Non-pigmented ciliary epithelial cell (primary cell): ENCODE measurements around the gene SLC9A9.
A peak's percentile ranks its signal among the peaks of the same experiment; 100 is the strongest.
"Not testable (repeated sequence)": the region's sequence is repeated elsewhere in the genome, so short reads cannot be mapped to it uniquely, and the experiment has no call there.

Experiments
- DNase-seq: peaks from one replicate; pipeline ENCODE4 v3.0.0-alpha.2; 2010; ENCODE audit warnings: low read depth

The SLC9A9 gene

DNA sequence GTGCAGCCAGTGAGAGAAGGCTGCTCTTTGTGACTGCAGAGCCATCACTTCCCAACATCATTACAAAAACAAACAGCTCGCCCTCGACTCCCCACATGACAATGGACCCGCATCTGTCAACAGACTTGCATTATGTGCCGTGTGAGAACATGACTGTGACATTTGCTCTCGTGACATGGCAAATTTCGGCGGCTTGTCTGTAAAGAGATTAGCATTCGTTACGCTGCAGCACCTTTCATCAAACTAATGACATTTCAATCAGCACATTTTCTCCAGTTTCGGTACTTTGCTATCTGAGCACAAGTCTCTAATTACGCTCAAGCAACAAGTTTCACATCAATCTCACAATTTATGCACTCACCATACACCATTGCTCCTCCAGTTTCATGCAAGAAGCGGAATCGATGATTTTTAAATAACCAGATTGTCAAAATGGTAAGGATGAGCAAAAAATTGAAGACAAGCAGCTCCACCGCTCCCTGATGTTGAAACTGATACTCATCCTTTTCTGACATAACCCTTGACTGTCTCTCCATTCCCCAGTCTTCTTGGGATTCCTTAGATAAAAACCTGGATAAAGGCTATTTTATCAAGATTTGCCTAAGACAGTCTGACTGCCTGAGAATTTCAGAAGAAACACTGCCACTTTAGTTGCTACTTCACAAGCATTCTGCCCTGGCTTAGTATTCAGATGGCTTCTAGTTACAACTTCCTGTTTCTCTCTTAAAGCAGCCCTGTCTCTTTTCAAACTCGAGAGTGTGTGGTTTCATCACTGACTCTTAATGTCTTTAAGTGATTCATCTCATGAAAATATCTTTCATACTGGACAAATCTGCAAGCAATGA lies at the start of gene SLC9A9:
TSS of gene SLC9A9 (minus strand) at position 682 of the 845 bp plus-strand sequence. CDS start at position 536, 146 bp downstream.
- DNase-seq: peak; percentile 40

DNA sequence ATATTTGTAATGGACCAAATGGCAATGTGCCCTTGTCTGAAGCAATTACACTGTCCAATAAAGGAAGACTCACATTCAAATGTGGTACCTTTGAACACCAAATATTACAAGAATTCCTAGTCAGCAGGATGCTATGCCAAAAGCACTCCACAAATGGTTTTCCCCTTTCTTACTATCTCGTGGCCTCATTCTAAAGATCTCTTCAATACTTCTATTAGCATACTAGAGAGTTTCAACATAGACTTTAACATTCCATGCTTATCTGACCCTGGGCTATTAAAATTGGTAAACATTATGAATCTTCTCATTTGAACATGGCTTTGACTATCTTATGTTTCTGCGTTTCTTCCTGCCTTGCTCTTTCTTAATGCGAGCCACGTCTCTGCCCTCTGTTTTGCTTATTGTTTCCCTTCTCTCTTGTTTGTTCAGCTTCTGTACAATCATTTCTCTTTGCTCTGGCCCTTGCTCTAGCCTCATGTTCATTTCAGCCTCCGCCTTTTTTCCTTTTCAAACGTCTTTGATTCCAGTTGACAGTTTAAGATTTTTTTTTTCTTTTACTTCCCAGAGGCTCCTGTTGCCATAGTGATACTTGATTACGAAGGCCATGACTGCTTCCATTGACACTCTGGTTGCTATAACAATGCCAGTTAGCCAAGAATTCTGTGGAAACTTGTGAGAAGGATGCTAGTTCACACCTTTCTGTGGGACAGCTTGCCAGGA lies 49.5 kb upstream of the SLC9A9 start:
- DNase-seq: no peak

DNA sequence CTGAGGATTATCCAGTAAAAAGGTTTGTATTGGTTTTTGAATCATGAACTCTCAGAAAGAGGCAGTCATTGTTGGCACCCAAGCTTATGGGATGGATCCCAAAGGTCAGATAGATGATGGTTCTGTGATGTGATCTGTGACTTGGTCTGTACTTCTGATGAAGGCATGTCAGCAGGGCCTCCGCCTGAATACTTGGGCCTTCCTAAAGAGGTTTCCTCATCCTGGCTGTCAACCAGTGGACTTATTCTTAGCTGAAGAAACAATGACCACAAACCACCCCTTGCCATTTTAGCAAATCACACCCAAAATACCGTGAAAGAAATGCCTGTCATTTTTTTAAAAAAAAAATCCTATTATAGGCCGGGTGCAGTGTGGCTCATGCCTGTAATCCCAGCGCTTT lies 48.2 kb upstream of the SLC9A9 start:
- no peak for DNase-seq

DNA sequence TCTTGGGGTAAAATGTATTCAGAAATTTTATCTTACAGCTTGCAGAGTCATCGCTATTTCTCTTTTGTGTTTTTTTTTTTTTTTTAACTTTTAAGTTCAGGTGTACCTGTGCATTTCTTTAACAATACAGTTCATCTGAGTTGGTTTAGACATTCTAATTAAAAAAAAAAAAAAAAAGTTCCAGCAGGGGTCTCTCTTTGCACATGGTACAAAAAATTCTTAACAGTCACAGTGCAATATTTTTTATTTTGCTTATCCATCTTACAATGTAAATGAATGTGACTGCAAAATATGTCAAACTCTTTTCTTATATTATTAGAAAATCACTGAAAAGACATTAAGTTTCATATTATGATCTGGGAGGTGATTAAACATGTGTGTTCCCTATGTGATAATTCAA lies 47.5 kb upstream of the SLC9A9 start:
- no peak for DNase-seq

DNA sequence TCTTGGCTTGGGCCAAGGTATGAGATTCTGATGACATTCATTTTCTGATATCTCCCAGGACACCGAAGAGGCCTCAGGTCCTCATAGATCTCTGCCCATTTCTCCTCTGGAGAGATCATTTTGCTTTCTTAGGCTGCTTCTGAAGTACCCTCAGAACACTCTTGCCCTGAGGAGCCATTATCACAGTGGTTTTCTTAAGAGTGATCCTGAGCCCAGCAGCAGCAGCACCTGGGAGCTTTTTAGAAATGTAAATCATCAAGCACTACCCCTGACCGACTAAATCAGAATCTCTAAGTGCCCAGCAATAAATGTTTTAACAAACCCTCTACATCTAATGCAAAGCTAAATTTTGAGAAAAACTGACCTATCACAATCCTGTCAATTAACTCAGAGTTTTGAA lies 40.6 kb upstream of the SLC9A9 start:
- no peak for DNase-seq

DNA sequence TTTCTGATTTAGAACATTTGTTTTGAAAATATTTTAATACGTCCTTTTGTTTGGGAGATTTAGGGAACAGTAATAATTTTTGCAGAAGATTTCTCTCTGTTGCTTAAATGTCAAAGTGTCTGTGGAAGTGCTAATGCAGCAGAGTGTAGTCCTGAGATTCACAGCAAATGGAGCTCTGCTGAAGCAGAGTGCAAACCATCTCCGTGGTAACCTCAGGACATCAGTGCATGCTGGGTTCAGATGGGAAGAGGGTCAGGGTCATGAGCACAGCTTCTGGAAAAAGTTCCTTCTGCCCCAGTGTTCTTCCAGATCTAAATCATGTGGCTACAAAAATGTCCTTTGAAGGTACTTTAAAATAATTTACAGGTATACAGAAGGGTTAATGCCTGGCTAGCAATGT lies 39.9 kb upstream of the SLC9A9 start:
- DNase-seq: no peak

DNA sequence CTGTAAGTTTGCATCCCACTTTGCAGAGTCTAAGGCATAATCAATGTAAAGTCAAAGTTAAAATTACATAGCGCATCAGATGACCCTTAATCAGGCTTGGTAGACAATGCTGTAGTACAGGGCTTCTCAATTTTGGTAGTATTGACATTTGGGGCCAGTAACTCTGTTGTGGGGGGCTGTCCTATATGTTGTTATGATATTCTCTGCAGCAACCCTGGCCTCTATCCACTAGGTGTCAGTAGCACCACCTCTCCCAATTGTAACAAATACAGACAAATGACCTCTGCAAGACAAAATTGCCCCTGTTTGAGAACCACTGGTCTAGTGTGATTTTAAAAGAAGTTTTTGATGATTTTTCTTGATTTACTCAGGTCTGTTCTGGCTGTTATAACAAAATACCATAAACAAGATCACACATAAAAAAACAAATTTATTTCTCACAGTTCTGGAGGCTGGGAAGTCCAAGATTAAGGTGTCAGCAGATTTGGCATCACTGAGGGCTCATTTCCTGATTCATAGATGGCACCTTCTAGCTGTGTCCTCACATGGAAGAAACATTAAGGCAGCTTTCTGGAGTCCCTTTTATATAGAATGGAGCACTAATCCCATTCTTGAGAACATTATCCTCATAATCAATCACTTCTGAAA lies 37.6 kb upstream of the SLC9A9 start:
- no peak for DNase-seq

DNA sequence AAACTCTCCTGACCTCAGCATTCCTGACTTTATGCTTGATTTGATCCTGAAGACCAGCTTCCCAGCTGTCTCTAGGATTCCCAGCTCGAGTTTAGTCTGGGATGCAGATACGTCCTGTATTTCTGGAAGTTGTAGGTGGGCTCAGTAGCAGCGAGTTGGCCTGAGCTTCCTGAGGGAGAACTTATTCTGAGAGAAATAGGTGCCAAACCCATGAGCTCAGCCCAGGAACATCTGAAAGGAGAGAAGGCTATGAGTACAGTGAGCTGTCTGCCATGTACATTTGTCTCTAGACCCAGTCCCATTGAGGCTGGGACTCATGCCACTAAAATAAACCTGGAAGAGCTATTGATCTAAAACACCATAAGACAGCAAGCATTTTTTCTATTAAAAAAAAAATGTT lies 36.6 kb upstream of the SLC9A9 start:
- DNase-seq: no peak

DNA sequence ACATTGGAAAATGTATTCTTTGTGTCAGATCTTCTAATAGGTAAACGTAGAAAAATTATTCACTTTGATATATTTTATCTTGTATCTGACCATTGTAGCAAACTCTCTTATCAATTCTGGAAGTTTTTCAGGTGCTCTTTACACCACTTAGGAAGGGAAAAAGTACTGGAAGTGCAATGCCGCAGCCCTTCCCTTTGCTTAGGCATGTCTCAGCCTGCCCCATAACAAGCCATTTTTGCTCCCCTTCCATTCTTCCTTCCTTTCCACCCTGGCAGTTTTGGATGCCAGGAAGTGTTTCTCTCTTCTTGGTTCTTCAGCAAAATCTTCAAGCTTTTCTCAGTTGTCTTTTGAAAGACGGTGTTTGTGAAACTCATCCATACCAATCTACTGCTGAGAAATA lies 34.9 kb upstream of the SLC9A9 start:
- no peak for DNase-seq

DNA sequence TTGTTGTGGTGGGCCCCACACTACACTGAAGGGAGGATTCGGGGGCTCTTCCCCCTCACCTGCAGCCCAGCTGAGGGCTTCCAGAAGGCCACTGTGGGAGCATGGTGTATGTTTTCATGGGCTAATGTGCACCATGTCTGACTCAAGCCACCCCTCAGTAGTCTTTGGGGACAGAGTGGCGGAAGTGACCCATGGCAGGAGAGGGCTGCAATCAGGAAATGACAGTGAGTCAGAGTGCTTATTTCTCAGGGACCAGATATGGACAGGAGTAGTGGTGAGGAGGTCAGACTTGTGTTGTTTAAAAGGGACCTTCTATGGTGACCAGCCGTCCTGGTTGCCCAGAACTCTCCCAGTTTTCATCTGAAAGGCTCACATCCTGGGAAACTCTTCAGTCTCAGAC lies 32.8 kb upstream of the SLC9A9 start:
- DNase-seq: no peak

DNA sequence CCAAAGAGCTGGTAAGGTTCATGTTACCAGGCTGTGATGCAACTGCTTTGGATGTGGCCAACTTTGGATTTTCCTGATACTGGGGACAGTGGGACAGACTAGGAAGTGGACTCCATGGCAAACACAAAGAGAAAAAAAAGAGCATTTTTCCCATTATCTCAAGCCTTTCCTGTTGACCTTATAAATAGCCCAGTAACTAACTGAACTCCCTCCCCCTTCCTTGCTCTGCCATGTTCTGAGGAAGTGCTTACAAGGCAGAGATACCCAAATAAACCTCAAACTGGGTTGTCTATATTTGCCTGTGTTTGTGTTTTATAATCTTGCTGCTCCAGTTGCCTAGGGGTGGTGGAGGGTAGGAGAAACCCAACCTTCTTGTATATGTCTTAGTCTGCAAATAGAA lies 27.3 kb upstream of the SLC9A9 start:
- DNase-seq: no peak

DNA sequence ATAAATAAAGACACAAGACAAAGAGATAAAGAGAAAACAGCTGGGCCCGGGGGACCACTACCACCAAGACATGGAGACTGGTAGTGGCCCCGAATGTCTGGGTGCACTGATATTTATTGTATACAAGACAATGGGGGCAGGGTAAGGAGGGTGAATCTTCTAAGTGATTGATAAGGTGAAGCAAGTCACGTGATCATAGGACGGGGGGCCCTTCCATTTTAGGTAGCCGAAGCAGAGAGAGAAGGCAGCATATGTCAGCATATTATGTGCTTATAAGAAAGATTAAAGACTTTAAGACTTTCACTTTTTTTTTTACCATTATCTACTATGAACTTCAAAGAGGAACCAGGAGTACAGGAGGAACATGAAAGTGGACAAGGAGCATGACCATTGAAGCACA lies 25.3 kb upstream of the SLC9A9 start:
- DNase-seq: not testable (repeated sequence)

DNA sequence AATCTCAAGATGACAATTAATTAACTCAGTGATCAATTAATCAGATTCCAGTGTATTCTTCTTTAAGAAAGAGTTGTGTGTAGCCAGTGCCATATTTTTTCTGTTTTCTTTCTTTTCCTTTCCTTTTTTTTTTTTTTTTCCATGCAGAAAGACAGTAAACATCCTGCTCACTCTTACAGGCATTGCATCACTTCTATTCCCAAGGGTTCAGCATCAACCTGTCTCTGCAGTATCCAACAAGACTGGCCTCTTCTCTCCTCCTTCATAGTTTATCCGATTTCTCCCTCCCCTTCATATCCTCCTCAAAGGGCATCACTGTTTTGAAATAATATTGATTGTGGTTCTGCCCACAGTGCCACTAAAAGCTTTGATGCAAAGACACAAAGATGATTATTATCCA lies 17.0 kb upstream of the SLC9A9 start:
- no peak for DNase-seq

DNA sequence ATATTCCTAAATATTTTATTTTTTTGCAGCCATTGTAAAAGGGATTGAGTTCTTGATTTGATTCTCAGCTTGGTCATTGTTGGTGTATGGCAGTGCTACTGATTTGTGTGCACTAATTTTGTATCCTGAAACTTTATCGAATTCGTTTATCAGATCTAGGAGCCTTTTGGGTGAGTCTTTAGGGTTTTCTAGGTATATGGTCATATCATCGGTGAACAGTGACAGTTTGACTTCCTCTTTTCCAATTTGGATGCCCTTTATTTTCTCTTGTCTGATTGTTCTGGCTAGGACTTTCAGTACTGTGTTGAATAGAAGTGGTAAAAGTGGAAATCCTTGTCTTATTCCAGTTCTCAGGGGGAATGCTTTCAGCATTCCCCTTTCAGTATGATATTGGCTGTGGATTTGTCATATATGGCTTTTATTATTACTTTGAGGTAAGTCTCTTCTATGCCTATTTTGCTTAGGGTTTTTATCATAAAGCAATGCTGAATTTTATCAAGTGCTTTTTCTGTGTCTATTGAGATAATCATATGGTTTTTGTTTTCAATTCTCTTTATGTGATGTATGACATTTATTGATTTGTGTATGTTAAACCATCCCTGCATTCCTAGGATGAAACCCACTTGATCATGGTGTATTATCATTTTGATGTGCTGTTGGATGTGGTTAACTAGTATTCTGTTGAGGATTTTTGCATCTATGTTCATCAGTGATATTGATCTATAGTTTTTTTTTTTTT lies 11.4 kb upstream of the SLC9A9 start:
- no peak for DNase-seq

DNA sequence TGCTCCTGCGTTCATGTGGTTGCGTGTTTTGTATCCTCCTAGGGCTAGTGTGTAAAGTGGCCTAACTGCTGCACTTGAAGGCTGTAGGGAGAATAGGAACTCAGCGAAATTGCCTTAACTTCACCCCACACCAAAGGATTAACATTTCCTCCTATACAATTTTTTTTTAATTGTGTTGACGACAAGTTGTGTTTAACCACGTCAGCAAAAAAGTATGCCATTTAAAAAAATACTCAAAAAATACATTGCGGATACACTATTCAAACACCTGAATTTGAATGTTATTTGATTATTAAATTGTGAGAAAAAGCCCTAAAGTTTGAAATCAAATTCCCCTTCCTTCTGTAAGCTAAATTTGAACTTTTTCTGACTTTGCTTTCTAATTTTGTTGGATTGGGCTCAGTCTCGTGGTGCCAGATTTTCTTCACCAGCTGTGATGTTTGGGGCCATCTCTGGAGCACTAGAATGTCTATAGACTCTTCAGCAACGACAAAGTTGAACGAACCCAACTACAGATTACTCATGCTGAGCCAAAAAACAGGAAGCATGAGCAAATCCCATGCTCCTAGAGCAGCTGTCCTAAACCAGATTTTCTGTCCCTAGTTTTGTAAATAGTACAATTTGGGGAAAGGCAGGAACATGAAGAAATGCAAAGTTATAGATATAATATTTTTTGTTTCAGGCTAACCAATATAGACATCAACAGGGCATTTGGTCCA lies 8.1 kb upstream of the SLC9A9 start:
- no peak for DNase-seq

DNA sequence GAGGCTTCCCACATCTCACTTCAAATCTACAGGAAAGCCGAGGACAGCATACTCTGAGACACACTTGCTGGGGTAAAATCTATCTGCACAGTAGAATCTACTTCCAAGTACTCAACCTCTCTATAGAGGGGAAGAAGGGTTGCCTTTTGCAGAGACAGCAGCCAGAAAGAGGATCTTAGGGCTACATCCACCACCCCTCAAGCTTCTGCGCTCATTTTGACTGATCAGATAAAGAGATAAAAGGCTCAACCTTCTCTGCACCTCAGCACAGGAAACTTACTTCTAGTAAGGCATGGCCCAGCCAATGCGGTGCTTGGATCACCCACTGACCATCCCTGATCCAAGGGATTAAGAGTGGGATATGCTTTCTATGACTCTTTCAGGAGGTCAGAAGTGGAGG lies 6.9 kb upstream of the SLC9A9 start:
- no peak for DNase-seq

DNA sequence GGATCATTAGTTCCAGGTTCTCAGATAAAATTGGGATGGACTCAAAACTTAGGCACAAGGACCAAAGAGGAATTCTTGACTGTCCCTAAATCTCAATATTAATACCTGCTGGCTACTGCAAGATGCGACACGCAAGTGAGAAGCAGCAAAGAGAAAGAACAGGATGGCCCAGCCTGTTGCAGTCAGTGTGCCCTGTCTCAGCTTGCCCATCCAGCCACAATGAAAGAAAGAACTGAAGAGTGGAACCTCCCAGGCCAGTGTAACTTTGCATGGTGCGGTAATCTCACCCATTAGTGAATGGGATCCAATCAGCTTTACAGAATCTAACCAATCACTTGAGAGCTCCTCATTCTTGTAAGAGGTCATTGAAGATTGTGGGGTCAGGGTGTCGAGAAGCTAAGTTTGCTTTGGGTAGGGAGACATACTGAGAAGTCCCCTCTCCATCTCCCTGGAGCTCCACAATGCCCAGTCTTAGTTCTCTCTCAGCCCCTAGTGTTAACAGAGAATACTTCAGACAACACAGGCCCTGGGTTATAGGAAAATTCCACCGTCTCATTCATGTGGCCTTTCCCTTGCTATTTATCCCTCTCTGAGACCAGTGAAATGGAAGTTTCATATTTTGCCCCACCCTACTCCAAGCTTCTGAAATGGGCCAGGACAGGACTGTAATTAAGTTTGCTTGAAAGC lies 3.2 kb upstream of the SLC9A9 start:
- DNase-seq: no peak

DNA sequence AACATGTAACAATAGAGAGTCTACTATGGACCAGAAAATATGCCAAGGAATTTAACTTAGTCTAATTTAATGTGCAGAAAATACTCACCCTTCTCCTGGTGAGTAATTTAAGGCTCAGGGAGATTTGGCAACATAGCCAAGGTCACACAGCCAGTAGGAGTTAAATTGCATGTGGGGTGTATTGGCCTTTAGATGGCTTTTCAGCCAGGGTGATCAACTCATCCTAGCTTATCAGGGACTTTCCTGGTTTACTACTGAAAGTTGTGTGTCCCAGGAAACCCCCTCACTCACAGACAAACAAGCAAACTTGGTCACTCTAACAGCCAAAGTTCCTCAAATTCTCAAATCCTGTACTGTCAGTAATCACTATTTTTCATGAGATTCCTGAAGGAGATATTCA lies 2.6 kb upstream of the SLC9A9 start:
- DNase-seq: no peak

DNA sequence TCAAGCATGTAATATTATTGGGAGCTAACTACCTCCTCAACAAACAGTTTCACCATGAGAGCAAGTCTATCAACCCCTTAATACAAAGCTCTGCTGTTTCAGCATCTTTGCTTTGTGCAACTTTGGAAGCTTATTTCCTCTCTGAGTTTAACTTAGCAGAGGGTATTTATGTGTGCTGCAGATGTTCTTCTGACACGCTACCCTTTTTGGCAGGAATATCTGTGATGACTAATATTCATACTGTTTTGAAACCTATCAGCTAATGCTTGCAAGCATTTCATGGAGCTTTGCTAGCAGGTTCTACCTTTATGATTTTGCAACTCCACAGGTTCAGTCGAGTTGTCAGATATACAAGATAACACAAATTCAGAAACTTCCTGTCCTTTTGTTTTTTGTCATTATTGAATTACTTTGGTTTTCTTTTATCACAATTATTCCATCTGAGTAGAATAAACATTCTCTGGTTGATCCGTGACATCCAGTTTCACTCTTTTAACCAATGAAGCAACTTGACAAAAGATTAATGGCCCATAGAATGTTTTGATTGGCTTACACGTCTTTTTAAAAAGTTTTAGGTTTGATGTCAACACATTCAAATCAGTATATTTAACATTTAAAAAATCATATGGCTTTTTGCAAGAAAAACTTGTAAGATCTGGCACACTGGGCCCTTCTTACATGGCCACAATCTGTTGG lies 1.7 kb upstream of the SLC9A9 start:
- DNase-seq: peak; percentile 47

DNA sequence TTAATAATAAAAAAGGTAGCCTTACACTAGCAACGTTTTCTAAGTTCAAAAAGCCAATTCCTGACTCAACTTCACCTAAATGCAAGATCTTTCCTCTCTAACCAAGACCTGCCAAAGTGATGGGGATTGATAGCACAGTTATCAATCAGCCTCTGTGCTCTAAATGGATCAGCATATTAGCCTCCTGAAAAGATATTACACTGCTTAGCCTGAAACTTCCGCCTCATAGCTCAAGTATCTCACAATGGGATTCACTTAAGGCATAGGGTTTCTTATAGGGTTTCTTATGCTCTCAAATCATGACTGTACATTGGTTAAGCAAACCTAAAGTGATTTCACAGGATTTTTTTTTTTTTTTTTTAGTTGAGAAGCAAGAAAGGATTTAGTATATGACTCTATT lies 436 bp upstream of the SLC9A9 start:
- DNase-seq: no peak

DNA sequence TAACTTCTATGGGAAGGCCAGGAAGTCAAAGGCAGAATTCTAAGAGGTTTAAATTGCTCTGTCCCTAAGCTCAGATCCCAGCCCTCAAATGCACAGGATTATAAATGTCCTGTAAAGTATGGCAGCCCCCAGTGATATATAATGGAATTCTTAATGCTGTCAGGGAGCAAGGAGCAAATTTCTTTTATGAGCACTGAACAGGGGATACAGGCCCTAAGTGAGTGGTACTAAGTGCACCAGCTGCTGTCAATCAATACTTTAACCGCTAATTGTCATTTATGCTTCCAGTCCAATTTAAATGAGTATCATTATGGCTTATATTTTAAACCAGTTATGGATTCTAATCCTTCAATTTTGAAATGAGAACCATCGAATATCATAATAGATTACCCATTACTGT lies 4.7 kb downstream of the SLC9A9 start:
- no peak for DNase-seq
